T1000 (cell line): ENCODE measurements around the gene PDE4D.
"Not testable (repeated sequence)": the region's sequence is repeated elsewhere in the genome, so short reads cannot be mapped to it uniquely, and the experiment has no call there.

Experiments
- DNase-seq: peaks from one replicate; lab custom pipeline; 2025; ENCODE audit warnings: mixed read lengths; lab: John Stamatoyannopoulos, UW

The PDE4D gene

GRCh38 chr5:59471463-59471862, 422.1 kb downstream of the PDE4D start:
- DNase-seq: no peak

DNA sequence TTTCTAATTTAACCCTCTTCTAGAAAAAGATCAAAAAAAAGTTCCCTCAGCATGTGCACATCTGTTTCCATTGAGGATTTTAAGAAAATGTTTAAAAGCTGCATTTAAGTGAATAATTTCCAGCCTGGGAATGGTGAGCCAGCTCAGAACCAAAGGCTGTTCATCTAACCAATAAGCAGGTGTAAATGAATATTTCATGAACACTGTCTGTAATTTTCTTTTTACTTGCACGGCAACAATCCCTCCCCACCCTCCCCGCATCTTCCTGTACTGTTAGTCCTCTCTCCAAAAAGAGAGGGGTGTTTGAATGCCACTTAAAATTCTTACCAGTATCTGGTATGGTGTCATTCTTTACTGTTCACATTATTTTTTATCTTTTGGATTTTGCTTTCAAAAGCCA, 425.6 kb downstream of the PDE4D start:
- no peak for DNase-seq

DNA sequence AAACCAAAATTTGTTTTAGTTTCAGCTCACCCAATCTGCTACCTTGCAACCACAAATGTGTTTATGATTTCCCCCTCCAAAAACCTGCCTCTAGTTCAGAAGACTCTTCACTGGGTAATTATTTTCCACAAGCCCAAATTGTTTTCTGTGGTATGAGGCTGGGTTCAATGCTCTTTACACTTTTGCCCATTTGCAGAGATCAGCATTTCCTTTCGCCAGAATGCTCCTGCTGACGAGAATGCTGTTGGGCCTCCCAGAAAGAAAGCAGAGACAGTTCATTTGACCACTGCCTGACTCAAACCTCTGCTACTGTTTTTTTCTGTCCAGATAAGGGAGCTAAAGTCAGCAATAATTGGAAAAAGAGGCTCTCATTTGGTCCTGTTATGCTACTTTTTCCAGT, 427.3 kb downstream of the PDE4D start:
- DNase-seq: no peak

DNA sequence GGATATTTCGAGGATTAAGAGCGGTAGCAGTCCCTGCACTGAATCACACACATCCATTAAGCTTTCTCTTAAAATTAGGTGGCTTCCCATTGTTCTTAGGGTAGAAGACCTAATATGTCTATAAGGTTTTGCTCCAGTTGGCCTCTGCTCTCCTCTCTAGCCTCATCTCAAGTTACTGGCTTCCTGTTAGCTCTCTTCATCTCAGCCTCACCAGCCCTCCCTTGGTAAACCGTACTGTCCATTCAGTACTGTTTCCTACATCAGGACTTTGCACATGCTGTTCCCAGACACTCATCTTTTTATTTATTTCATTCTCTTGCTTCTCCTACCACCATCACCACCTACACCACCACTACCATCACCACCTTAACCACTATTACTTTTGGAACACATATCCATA, 428.6 kb downstream of the PDE4D start:
- no peak for DNase-seq

GRCh38 chr5:59463618-59464166, 429.8 kb downstream of the PDE4D start:
- DNase-seq: not testable (repeated sequence)

DNA sequence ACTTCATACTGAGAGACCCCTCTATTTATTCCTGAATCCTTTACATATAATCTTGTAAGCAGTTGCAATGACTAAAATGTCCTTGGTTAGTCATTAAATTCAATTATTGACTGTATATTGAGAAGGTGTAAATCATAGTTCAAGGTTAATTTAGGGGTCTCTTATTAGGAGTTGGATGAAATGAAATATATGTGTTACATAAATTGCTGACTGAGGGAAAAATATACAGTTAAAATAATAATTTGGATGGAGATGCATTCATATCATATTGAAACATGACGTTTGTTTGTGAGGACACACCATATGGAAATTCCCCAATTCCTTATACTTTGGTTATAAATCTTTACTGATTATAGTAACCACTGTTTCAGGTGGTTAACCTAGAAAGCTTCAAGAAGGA, 430.6 kb downstream of the PDE4D start:
- no peak for DNase-seq

DNA sequence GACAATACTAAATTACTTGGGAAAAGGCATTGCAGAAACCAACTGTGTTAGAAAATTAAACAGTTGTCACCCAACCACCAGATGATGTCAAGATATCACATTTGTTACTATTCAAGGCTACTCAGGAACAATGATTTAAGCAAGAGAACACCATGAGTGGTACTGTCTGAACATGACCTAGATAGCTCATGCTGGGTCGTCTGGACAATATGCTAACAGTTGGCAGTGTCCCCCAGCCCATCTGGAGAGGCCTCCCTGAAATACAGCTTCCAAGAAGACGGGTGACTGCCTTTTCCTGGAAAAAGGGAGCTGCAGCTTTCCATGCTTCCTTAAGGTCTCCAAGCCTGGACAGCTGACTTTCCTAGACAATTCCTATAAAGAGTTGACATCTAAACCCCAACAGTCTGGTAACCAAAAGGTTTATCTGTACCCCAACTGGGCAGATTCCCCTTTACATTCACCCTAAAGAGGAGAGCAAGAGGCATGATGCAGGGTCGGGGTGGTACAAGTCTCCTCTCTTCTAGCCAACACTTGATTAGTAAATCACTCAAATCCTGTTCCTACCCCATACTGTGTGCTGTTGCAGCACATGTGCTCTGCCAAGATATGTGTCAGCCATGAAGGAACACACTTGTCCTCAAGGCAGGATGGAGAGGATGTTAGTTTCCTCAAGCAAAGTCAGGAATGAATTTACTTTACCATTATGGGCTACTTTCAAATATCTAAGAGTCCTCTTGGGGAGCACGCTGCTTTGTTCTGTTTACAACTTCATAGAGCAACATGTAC, 433.0 kb downstream of the PDE4D start:
- DNase-seq: no peak

DNA sequence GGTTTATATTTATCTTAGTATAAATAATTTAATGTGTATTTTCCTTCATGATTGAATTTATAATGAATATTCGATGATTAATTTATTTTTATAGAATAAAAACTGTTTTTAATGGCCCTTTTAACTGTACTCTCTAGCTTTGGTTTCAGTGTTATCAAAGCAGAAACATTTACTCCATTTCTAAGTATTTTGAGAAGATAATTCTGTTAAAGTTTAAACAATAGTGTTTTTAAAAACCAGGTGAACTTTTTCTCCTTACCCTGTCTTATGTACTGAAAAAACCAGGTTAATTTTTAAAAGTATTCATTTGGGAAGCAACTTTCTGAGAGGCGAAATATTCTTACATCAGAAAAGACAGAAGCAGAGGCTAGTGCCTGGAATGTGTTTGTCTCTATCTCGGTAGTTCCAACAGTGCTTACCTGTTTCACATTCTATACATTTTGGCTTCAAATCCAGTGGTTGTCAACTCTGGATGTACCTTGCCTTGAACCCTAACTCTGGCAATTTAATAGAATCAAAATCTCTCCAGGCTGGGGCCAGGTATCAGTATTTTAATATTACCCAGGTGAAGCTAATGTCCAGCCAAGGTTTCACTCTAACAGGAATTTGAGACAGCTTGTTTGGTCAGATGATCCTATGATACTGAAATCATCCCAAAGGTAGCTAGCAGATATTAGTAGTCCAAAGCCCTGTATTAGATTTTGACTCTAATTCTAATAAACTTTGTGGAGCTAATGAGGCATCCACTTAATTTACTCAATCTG, 434.4 kb downstream of the PDE4D start:
- DNase-seq: no peak

DNA sequence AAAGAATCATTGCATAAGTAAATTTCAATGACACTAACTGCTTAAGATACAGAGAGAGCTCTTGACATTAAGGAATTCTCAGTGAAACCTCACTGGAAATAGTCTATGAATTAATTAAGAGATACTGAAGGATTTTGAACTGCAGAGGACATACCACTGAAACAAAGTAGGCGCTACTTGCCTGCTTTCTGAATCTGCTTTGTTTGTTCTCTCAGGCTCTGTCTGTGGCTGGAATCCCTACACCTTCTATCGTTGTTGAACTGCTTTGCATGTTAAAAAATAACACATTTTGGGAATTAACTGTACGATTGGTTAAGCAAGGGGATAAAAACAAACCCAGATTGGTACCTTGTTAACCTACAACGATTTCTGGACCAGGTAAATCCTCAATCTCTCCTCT, 435.2 kb downstream of the PDE4D start:
- no peak for DNase-seq

- no peak for DNase-seq
These were observed 443.5 kb downstream of the PDE4D start for GRCh38 chr5:59449905-59450644.

GRCh38 chr5:59446356-59446755, 447.2 kb downstream of the PDE4D start:
- DNase-seq: no peak

GRCh38 chr5:59445741-59446140, 447.8 kb downstream of the PDE4D start:
- no peak for DNase-seq

GRCh38 chr5:59439303-59439702, 454.2 kb downstream of the PDE4D start:
- no peak for DNase-seq

DNA sequence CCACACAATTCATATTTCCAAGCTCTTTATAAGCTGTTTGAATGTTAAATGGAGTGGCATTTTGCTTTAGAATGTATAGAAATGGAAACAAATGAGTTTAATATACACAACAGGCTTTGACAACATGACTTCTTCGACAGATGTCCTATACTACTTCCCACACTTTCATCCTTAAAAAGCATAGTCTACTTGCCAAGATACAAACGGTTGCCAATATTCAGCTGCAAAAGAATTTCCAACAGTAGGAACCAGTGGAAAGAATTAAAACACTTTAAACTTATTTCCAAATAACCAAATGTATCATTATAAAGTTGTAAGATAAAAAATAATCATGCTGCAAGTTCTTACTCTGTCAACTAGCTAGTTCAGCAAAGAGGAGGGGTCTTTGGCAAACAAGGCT, 456.4 kb downstream of the PDE4D start:
- no peak for DNase-seq

- DNase-seq: no peak
These were observed 457.0 kb downstream of the PDE4D start for GRCh38 chr5:59436364-59437148.

DNA sequence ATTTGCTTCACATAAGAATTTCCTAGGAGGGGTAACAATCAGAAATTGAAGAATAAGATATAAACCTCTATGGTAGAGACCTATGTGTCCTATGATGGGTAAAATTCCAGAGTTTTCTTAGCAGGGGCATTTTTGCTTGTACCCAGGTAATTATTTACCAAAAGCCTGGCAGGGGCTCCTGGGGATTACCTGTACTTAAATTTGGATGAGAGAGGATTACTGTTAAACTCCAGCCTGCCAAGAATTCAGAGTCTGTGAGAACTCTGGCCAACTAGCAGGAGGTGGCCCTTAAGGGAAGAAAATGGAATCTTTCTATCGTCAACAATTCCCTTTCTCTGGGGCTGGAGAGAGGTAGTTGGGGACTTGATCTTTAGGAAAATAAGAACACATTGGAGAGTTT, 460.4 kb downstream of the PDE4D start:
- no peak for DNase-seq

DNA sequence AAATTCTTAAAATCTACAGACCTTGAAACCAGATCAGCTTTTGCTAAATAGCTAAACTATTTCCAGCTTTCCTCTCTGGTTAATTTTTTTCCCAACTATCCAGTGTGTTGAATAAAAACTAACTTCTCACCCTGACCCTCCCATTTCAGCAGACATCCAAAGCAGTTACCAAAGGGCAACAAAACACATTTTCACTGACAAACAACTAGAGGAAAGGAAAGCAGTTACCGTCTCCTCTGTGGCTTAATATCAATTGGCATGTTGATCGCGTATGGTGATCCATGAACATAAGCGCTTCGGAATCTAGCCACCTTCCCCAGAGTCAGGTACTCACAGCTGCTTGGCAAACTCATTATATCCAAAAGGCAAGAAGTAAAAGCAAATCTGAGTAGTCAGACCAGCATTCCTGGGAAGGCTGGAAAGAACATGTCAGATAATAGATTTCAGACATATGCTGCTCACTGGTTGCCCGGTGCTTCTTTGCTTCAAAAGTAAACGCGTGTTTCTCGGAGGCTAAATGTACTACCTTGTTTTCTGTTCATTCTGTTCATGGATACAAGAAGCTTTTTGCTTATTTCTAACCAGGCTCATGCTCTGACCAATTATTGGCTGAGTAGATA, 463.4 kb downstream of the PDE4D start:
- no peak for DNase-seq

GRCh38 chr5:59428391-59428790, 465.1 kb downstream of the PDE4D start:
- DNase-seq: no peak

DNA sequence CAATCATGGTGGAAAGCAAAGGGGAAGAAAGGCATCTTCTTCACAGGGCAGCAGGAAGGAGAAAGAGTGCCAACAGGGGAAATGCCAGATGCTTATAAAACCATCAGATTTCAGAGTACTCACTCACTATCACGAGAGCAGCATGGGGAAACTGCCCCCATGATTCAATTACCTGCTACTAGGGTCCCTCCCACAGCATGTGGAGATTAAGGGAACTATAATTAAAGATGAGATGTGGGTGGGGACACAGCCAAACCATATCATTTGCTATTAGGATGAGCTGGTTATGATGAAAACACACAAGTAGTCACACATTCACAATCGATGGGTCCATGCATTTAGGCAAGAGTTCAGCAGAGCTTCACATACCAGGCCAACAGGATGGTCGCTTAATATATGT, 469.0 kb downstream of the PDE4D start:
- DNase-seq: no peak

- DNase-seq: no peak
These were observed 470.5 kb downstream of the PDE4D start for GRCh38 chr5:59423021-59423420.
